ENCODE measurements around the gene FILIP1L.

The FILIP1L gene

DNA sequence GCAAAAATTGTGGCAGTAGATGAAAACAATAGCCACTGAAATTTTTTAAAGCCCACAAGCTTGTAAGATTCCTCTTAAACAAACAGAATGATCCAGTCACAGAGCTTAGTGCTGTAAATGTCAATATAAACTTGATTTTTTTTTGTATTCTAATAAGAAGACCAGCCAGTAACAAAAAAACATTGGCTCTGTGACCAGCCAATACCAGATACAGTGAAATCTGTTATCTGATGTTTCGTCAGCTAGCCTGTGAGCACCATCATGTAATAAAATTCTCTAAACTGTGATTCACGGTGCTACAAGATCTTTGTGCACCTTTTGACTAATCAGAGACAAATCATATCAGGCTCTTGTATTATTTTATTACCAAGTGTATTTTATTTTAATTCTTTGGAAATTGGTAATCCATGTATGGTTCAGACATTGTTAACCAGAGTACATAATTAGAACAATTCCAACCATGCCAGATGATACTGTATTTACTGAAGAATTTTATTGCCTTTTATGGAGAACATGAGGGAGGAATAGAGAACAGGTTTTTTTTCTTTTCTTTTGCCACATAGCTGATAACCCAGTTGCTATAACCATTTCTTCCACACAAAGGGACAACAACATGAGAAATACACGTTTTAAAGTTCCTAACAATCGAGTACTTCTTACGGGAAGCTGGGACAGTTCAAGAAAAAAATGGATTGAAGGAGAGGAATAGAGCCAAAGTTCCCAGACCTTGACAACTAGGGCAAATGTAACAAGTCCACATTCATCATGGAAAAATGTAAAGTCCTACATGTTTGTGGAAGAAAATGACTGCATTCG is 71.9 kb downstream of the FILIP1L start:
- TF ChIP-seq, protein P1, sequence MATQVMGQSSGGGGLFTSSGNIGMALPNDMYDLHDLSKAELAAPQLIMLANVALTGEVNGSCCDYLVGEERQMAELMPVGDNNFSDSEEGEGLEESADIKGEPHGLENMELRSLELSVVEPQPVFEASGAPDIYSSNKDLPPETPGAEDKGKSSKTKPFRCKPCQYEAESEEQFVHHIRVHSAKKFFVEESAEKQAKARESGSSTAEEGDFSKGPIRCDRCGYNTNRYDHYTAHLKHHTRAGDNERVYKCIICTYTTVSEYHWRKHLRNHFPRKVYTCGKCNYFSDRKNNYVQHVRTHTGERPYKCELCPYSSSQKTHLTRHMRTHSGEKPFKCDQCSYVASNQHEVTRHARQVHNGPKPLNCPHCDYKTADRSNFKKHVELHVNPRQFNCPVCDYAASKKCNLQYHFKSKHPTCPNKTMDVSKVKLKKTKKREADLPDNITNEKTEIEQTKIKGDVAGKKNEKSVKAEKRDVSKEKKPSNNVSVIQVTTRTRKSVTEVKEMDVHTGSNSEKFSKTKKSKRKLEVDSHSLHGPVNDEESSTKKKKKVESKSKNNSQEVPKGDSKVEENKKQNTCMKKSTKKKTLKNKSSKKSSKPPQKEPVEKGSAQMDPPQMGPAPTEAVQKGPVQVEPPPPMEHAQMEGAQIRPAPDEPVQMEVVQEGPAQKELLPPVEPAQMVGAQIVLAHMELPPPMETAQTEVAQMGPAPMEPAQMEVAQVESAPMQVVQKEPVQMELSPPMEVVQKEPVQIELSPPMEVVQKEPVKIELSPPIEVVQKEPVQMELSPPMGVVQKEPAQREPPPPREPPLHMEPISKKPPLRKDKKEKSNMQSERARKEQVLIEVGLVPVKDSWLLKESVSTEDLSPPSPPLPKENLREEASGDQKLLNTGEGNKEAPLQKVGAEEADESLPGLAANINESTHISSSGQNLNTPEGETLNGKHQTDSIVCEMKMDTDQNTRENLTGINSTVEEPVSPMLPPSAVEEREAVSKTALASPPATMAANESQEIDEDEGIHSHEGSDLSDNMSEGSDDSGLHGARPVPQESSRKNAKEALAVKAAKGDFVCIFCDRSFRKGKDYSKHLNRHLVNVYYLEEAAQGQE (IDR thresholded peaks at IDR 0.05; ENCODE audit: insufficient read depth in 1 of 2, low read depth in 2 of 2, low read length in 2 of 2) = no peak
- TF ChIP-seq TAF1 (IDR thresholded peaks at IDR 0.05; ENCODE audit: borderline replicate concordance, insufficient read depth, low read length) (no peak), FOXP2 (optimal IDR thresholded peaks at IDR 0.05; ENCODE audit: borderline replicate concordance, extremely low read depth, extremely low read length, insufficient read depth) (no peak), POLR2AphosphoS5 (IDR thresholded peaks at IDR 0.05; ENCODE audit: low read depth, low read length) (no peak), SIN3A (IDR thresholded peaks at IDR 0.05; ENCODE audit: borderline replicate concordance, insufficient read depth, low read length) (no peak)

DNA sequence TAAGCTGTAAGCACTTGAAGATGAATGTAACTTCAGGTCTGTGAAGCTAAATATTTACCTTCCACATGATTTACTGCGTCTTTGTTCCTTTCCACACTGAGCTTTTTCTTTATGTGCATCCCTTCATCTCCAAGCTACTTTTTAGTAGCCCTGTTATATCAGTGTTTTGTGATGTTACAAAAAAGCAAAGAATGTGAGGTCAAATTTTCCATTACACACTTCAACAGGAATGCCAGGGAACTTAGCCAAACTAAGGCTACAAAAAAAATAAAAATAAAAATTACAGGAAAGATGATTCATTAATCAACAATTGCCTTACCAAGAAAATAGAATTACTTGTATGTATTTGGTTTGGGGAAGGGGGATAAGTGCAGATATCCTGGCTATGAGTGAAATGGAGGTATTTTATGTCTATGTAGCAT is 73.0 kb downstream of the FILIP1L start:
- TF ChIP-seq TAF1 (IDR thresholded peaks at IDR 0.05; ENCODE audit: borderline replicate concordance, insufficient read depth, low read length) = no peak
- TF ChIP-seq FOXP2 (optimal IDR thresholded peaks at IDR 0.05; ENCODE audit: borderline replicate concordance, extremely low read depth, extremely low read length, insufficient read depth) = no peak
- TF ChIP-seq POLR2AphosphoS5 (IDR thresholded peaks at IDR 0.05; ENCODE audit: low read depth, low read length) = no peak
- TF ChIP-seq SIN3A (IDR thresholded peaks at IDR 0.05; ENCODE audit: borderline replicate concordance, insufficient read depth, low read length) = no peak
- TF ChIP-seq, protein P1 (IDR thresholded peaks at IDR 0.05; ENCODE audit: insufficient read depth in 1 of 2, low read depth in 2 of 2, low read length in 2 of 2) = no peak

DNA sequence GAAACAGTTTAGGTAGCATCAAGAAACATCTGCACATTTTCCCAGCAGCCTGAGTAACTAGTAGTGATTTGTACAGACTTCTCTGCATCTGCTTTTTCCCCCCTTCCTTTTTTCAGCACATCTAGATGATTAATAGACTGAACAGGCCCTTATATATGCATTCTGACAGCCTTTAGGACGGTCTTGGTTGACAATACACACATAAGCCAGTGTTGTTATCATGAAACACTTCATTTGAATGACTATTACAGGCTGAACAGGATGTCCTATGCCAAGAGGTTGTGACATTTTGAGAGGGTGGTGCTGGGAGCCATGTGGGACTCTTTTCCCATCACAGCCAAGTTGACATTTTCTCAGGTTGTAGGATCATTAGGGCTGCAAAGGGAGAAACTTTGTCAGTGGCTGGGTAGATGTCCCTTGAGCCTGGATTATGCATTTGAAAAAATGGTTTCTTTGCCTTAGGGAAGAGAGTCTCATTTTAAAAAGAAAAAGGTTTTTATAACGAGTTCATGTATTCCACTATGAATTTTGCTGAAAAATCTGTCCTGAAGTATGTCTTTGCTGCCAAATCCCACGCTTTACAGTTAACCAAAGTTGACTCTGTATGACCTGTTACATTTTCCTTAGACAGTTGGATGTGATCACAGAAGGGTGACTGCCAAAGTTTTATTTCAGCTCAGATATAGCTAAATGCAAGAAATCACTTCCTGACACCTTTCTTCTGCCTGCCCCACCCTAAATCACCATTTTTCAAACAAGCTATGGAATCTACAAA is 73.7 kb downstream of the FILIP1L start:
- no peak for TF ChIP-seq FOXP2 (optimal IDR thresholded peaks at IDR 0.05; ENCODE audit: borderline replicate concordance, extremely low read depth, extremely low read length, insufficient read depth)
- no peak for TF ChIP-seq TAF1 (IDR thresholded peaks at IDR 0.05; ENCODE audit: borderline replicate concordance, insufficient read depth, low read length)
- no peak for TF ChIP-seq POLR2AphosphoS5 (IDR thresholded peaks at IDR 0.05; ENCODE audit: low read depth, low read length)
- no peak for TF ChIP-seq SIN3A (IDR thresholded peaks at IDR 0.05; ENCODE audit: borderline replicate concordance, insufficient read depth, low read length)

DNA sequence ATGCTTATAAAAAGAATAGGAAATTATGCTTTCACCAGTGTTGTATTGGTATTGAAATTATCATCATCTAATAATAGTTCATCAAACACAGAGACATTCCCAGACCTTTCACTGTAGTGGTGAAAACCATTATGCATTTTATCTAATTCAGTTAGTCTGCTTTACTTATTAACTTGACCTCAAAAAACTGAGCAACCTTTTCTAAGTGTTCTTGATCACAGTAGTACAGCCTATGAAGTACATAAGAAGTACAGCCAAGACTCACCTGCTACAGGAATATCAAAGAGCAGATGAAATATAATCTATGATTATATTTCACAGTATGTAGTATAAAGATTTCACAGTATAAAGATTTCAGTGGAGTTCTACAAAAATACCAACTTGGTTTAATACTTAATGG is 75.2 kb downstream of the FILIP1L start:
- TF ChIP-seq, protein P1 (IDR thresholded peaks at IDR 0.05; ENCODE audit: insufficient read depth in 1 of 2, low read depth in 2 of 2, low read length in 2 of 2) = no peak
- TF ChIP-seq POLR2AphosphoS5 (IDR thresholded peaks at IDR 0.05; ENCODE audit: low read depth, low read length) = no peak
- TF ChIP-seq TAF1 (IDR thresholded peaks at IDR 0.05; ENCODE audit: borderline replicate concordance, insufficient read depth, low read length) = no peak
- TF ChIP-seq SIN3A (IDR thresholded peaks at IDR 0.05; ENCODE audit: borderline replicate concordance, insufficient read depth, low read length) = no peak
- TF ChIP-seq FOXP2 (optimal IDR thresholded peaks at IDR 0.05; ENCODE audit: borderline replicate concordance, extremely low read depth, extremely low read length, insufficient read depth) = no peak

DNA sequence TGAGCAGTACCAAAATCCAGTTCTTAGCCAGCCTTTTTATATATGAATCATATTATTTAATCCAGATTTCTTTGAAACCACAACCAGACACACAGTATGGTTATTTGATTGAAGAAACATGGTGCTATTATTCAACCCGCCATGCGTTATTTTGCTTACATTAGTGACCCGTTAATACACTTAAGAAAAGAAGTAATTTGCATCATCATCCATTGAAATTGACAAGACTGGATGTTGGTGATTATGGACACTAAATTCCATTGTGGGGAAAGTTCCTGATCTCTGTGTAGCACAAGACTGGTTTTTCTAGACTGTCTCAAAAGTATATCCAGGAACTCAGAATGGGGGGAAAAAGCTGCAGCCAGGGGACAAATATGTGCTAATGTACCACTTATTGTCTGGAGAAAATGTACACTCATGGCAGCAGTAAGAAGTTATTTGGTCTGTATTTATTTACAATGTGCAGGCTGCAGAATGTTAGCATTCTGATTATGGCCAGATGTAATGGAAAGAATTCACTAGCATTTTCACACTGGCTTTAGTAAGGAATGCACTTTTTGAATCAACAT is 80.3 kb downstream of the FILIP1L start:
- TF ChIP-seq FOXP2 (optimal IDR thresholded peaks at IDR 0.05; ENCODE audit: borderline replicate concordance, extremely low read depth, extremely low read length, insufficient read depth) (no peak), SIN3A (IDR thresholded peaks at IDR 0.05; ENCODE audit: borderline replicate concordance, insufficient read depth, low read length) (no peak), POLR2AphosphoS5 (IDR thresholded peaks at IDR 0.05; ENCODE audit: low read depth, low read length) (no peak), TAF1 (IDR thresholded peaks at IDR 0.05; ENCODE audit: borderline replicate concordance, insufficient read depth, low read length) (no peak)
- TF ChIP-seq, protein P1 (IDR thresholded peaks at IDR 0.05; ENCODE audit: insufficient read depth in 1 of 2, low read depth in 2 of 2, low read length in 2 of 2) = no peak
